ENCODE data around the gene KLHDC4. TPM values are rescaled to one million over a fixed set of nuclear protein-coding genes. Genes with fewer than 3 reads are reported as not detected.

The KLHDC4 gene
- total RNA-seq, 1 experiment from 2014 or later = 50.7 TPM

- CTCF ChIA-PET = no interaction called here
- Histone ChIP-seq H3K4me3 (ENCODE audit: low read depth in 2 of 2, low read length in 2 of 2) (no peak overlapping the region), H3K36me3 (ENCODE audit: control insufficient read depth, insufficient read depth, low read length) (no peaks in the 10 kb centered on the region), H3K27me3 (ENCODE audit: control insufficient read depth, insufficient read depth, low read length) (no peaks in the 10 kb centered on the region), H3K9me3 (ENCODE audit: control insufficient read depth, insufficient read depth, low read depth, low read length) (no peaks in the 10 kb centered on the region), H3K27ac (ENCODE audit: low read length) (no peak overlapping the region), H3K4me1 (ENCODE audit: control insufficient read depth, insufficient read depth, low read length) (peaks cover 9% of the 10 kb centered on the region)
- ATAC-seq = no peak
- BruUV-seq (replicated peaks) = no TSS peak
- TF ChIP-seq REST (IDR thresholded peaks at IDR 0.05; ENCODE audit: insufficient read depth in 1 of 2, low read depth in 2 of 2, low read length in 1 of 2) (no peak), SIN3A (IDR thresholded peaks at IDR 0.05; ENCODE audit: borderline replicate concordance, insufficient read depth, low read depth, low read length) (no peak), POLR2AphosphoS5 (IDR thresholded peaks at IDR 0.05; ENCODE audit: low read depth, low read length) (no peak), TCF7L2 (IDR thresholded peaks at IDR 0.05; ENCODE audit: low read depth, low read length) (no peak)
- TF ChIP-seq, protein P1, sequence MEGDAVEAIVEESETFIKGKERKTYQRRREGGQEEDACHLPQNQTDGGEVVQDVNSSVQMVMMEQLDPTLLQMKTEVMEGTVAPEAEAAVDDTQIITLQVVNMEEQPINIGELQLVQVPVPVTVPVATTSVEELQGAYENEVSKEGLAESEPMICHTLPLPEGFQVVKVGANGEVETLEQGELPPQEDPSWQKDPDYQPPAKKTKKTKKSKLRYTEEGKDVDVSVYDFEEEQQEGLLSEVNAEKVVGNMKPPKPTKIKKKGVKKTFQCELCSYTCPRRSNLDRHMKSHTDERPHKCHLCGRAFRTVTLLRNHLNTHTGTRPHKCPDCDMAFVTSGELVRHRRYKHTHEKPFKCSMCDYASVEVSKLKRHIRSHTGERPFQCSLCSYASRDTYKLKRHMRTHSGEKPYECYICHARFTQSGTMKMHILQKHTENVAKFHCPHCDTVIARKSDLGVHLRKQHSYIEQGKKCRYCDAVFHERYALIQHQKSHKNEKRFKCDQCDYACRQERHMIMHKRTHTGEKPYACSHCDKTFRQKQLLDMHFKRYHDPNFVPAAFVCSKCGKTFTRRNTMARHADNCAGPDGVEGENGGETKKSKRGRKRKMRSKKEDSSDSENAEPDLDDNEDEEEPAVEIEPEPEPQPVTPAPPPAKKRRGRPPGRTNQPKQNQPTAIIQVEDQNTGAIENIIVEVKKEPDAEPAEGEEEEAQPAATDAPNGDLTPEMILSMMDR (IDR thresholded peaks at IDR 0.05) = no peak
- POLR2A ChIA-PET = no interaction called here
- intact Hi-C loops (cut with micrococcal nuclease; ENCODE audit: unreplicated experiment) (no loop called here), in situ Hi-C loops (cut with HindIII; ENCODE audit: low pct_unique_long_range_greater_than_20kb, low sequenced_read_pairs) (no loop called here)
- DNase-seq (ENCODE audit: low read depth, low spot score) = no peak
Observed at GRCh38 chr16:87782033-87782432, 16.2 kb upstream of the KLHDC4 start.

- BruUV-seq (replicated peaks) = no TSS peak
- Histone ChIP-seq H3K27ac (ENCODE audit: low read length) (peak overlapping the region; percentile 91), H3K9me3 (ENCODE audit: control insufficient read depth, insufficient read depth, low read depth, low read length) (no peaks in the 10 kb centered on the region), H3K27me3 (ENCODE audit: control insufficient read depth, insufficient read depth, low read length) (no peaks in the 10 kb centered on the region), H3K4me3 (ENCODE audit: low read depth in 2 of 2, low read length in 2 of 2) (no peak overlapping the region), H3K36me3 (ENCODE audit: control insufficient read depth, insufficient read depth, low read length) (no peaks in the 10 kb centered on the region), H3K4me1 (ENCODE audit: control insufficient read depth, insufficient read depth, low read length) (peaks cover 9% of the 10 kb centered on the region)
- in situ Hi-C loops (cut with HindIII; ENCODE audit: low pct_unique_long_range_greater_than_20kb, low sequenced_read_pairs) = no loop called here
- intact Hi-C loops (cut with micrococcal nuclease; ENCODE audit: unreplicated experiment) = no loop called here
- ChIA-PET POLR2A (no interaction called here), CTCF (interaction anchor here (0.7 to 2.2 kb wide), 2 partner anchors 70 to 128 kb away, joined by 10 to 11 read pairs; no protein-coding TSS in a partner anchor)
- no peak for DNase-seq (ENCODE audit: low read depth, low spot score)
- TF ChIP-seq POLR2AphosphoS5 (IDR thresholded peaks at IDR 0.05; ENCODE audit: low read depth, low read length) = no peak
- no peak for TF ChIP-seq TCF7L2 (IDR thresholded peaks at IDR 0.05; ENCODE audit: low read depth, low read length)
- TF ChIP-seq, protein P1 (IDR thresholded peaks at IDR 0.05) = no peak
- TF ChIP-seq REST (IDR thresholded peaks at IDR 0.05; ENCODE audit: insufficient read depth in 1 of 2, low read depth in 2 of 2, low read length in 1 of 2) = no peak
- ATAC-seq = no peak
Observed at GRCh38 chr16:87780385-87780989, 14.7 kb upstream of the KLHDC4 start.
